ENCODE data around the gene NTM. TPM values are rescaled to one million over a fixed set of nuclear protein-coding genes. Genes with fewer than 3 reads are reported as not detected.

NTM gene
- total and polyA plus RNA-seq, 2 of the 8 experiments (the other 6 are each of a cell fraction or from before 2014, with no cell fraction given): 13.4 to 20.0 TPM

DNA sequence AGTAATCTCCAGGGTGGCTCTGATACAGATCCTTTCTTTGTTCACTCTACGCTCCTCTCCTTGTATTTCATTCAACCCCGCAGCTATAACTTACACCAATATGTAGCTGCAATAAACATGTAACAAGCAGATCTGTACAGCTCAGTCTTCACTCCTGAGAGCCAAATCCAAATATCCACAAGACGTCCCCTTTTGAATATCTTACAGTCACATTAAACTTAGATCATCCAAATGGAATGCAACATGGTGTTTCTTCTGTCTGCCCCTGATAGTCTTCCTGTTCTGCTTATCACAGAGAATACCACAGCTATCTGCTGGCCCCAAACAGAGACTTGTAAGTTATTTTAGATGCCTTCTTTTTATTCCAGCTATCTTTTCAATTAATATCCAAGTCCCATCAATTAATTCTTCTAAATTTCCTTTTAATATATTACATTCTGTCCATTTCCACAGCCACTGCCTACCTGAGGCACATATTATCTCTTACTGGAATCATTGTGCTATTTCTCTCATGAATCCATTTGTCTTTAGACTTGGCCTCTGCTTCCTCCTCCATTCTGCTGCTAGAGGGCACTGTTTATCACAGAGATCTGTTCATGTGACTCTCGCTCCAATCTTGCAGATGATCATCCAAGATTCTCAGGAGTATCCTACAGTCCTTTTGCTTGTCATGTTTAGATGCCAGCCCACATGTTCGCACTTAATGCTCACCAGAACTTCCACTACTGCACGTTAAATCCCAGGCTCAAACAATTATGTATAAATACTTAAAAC lies 908.6 kb downstream of the NTM start:
- Histone ChIP-seq H3K79me2 (ENCODE audit: control insufficient read depth in 1 of 2, insufficient read depth in 2 of 2, low read length in 2 of 2) (no peaks in the 10 kb centered on the region), H3K23ac (ENCODE audit: insufficient read length) (no peak overlapping the region), H3K4ac (replicated peaks; ENCODE audit: insufficient read length, low read depth, low read length) (no peak overlapping the region), H3K4me1 (replicated peaks in 1 of 4; ENCODE audit: control insufficient read depth in 3 of 4, insufficient read depth in 4 of 4, low read length in 3 of 4) (peaks cover 2 to 8% (median 3%) of the 10 kb centered on the region in 4 experiments; a peak in 5 of 7 replicates), H2AFZ (ENCODE audit: low read length) (no peak overlapping the region), H3K14ac (ENCODE audit: insufficient read length) (no peak overlapping the region), H3K4me2 (ENCODE audit: insufficient read depth in 1 of 2, low read depth in 2 of 2, low read length in 2 of 2) (no peak overlapping the region), H3K9me3 (ENCODE audit: insufficient read depth in 2 of 2, low read depth in 1 of 2, low read length in 1 of 2) (no peaks in the 10 kb centered on the region), H2BK12ac (ENCODE audit: low read depth, low read length) (no peak overlapping the region), H3K79me1 (ENCODE audit: low read depth, low read length) (no peaks in the 10 kb centered on the region), H3K56ac (replicated peaks; ENCODE audit: insufficient read length, low read depth, low read length) (no peak overlapping the region), H2BK20ac (ENCODE audit: low read length) (no peak overlapping the region), H3K36me3 (ENCODE audit: control insufficient read depth in 2 of 4, insufficient read depth in 4 of 4, low read length in 3 of 4) (no peaks in the 10 kb centered on the region), H3K18ac (ENCODE audit: extremely low read depth, low read length) (no peak overlapping the region), H2AK5ac (ENCODE audit: low read depth, low read length) (no peak overlapping the region), H2BK120ac (replicated peaks; ENCODE audit: low read depth, low read length) (no peak overlapping the region), H2BK5ac (ENCODE audit: low read depth, low read length) (no peak overlapping the region), H3K27me3 (replicated peaks in 1 of 4; ENCODE audit: control insufficient read depth in 3 of 4, extremely low read depth in 1 of 4, insufficient read depth in 3 of 4, low read length in 3 of 4) (no peaks in the 10 kb centered on the region; a peak in 1 of 7 replicates), H4K5ac (ENCODE audit: insufficient read length, low read depth, low read length) (no peak overlapping the region), H3K9ac (replicated peaks in 1 of 4; ENCODE audit: extremely low read depth in 1 of 4, low read depth in 3 of 4, low read length in 3 of 4) (no peak overlapping the region), H2BK15ac (ENCODE audit: low read length) (no peak overlapping the region), H4K8ac (ENCODE audit: extremely low read depth, insufficient read depth, low read length) (no peak overlapping the region), H4K20me1 (replicated peaks in 1 of 2; ENCODE audit: control insufficient read depth in 1 of 2, insufficient read depth in 2 of 2, low read length in 2 of 2) (no peaks in the 10 kb centered on the region), H3K23me2 (ENCODE audit: low read depth, low read length) (no peaks in the 10 kb centered on the region), H4K91ac (replicated peaks; ENCODE audit: insufficient read length, low read length) (no peak overlapping the region), H3K4me3 (ENCODE audit: extremely low read depth in 1 of 4, insufficient read depth in 2 of 4, low read depth in 3 of 4, low read length in 4 of 4) (no peak overlapping the region), H3K27ac (ENCODE audit: low read depth, low read length) (no peak overlapping the region)
- peak; percentile 82 for FAIRE-seq
- TF ChIP-seq, protein P1, sequence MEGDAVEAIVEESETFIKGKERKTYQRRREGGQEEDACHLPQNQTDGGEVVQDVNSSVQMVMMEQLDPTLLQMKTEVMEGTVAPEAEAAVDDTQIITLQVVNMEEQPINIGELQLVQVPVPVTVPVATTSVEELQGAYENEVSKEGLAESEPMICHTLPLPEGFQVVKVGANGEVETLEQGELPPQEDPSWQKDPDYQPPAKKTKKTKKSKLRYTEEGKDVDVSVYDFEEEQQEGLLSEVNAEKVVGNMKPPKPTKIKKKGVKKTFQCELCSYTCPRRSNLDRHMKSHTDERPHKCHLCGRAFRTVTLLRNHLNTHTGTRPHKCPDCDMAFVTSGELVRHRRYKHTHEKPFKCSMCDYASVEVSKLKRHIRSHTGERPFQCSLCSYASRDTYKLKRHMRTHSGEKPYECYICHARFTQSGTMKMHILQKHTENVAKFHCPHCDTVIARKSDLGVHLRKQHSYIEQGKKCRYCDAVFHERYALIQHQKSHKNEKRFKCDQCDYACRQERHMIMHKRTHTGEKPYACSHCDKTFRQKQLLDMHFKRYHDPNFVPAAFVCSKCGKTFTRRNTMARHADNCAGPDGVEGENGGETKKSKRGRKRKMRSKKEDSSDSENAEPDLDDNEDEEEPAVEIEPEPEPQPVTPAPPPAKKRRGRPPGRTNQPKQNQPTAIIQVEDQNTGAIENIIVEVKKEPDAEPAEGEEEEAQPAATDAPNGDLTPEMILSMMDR (IDR thresholded peaks at IDR 0.05; ENCODE audit: control extremely low read depth in 1 of 3, insufficient read depth in 1 of 3, low read depth in 1 of 3, low read length in 3 of 3): peak in 2 of 3 experiments; percentile 61 to 74; a peak in 3 of 4 replicates
- TF ChIP-seq RAD21 (IDR thresholded peaks at IDR 0.05 in 1 of 2, conservative IDR thresholded peaks at IDR 0.05 in 1 of 2; ENCODE audit: low read depth in 2 of 2, low read length in 2 of 2): peak; percentile 69 to 79
- TF ChIP-seq YY1 (IDR thresholded peaks at IDR 0.05; ENCODE audit: low read depth, low read length): no peak
- ChIA-PET POLR2A (ENCODE audit: partially characterized antibody) (no interaction called here), CTCF (ENCODE audit: partially characterized antibody) (interaction anchor here (0.6 to 13.6 kb wide), 38 partner anchors 8 to 1573 kb away, joined by 3 to 122 read pairs (median 4); no protein-coding TSS in a partner anchor)
- DNase-seq (ENCODE audit: low read depth in 1 of 2, low spot score in 2 of 2): no peak
- 72% methylated on average over 6 of the region's 6 CpGs; no CpG with 5 or more reads in 1 of the 2 experiments for WGBS, 2 experiments (ENCODE audit: extremely low coverage in 1 of 2, insufficient coverage in 1 of 2, insufficient read length in 1 of 2, insufficient replicate concordance in 2 of 2, low coverage in 1 of 2, low lambda C conversion rate in 2 of 2, missing lambda C conversion rate in 1 of 2)
